H9 (cell line): ENCODE data around the gene IFIT1B. TPM values are rescaled to one million over a fixed set of nuclear protein-coding genes. Genes with fewer than 3 reads are reported as not detected.
A peak's percentile ranks its signal among the peaks of the same experiment; 100 is the strongest.
"Not testable (repeated sequence)": the region's sequence is repeated elsewhere in the genome, so short reads cannot be mapped to it uniquely, and the experiment has no call there.

Source experiments
- DNase-seq: peaks from one replicate; pipeline ENCODE4 v3.0.0-alpha.2; 2017
- H2AFZ ChIP-seq: one replicate; pipeline ENCODE4 v1.6.1; 2013; ENCODE audit warnings: mild to moderate bottlenecking, low read length, control low read depth, moderate library complexity
- H2AK5ac ChIP-seq: 2 replicates; pipeline ENCODE4 v1.6.1; 2013; ENCODE audit warnings: low read length, control low read depth, mixed read lengths; ENCODE audit not compliant: insufficient read length
- H2BK120ac ChIP-seq: one replicate; pipeline ENCODE4 v1.6.1; 2013; ENCODE audit warnings: low read depth, mild to moderate bottlenecking, low read length, control low read depth, inconsistent platforms; ENCODE audit not compliant: poor library complexity, severe bottlenecking
- H2BK12ac ChIP-seq: 2 replicates; pipeline ENCODE4 v1.6.1; 2013; ENCODE audit warnings: low read length, control low read depth, mixed read lengths, low read depth; ENCODE audit not compliant: insufficient read length
- H2BK15ac ChIP-seq: 2 replicates; pipeline ENCODE4 v1.6.1; 2013; ENCODE audit warnings: low read depth, low read length, control low read depth
- H2BK20ac ChIP-seq: one replicate; pipeline ENCODE4 v1.6.1; 2013; ENCODE audit warnings: low read depth, mild to moderate bottlenecking, low read length, control low read depth, inconsistent platforms; ENCODE audit not compliant: poor library complexity, severe bottlenecking
- H2BK5ac ChIP-seq: 2 replicates; pipeline ENCODE4 v1.6.1; 2013; ENCODE audit warnings: low read length, control low read depth, mixed read lengths; ENCODE audit not compliant: insufficient read length
- H3K14ac ChIP-seq: 2 replicates; pipeline ENCODE4 v1.6.1; 2013; ENCODE audit warnings: low read length, control low read depth; ENCODE audit not compliant: insufficient read depth
- H3K18ac ChIP-seq: 2 replicates; pipeline ENCODE4 v1.6.1; 2013; ENCODE audit warnings: low read depth, mild to moderate bottlenecking, mixed read lengths, low read length, control low read depth; ENCODE audit not compliant: insufficient read length
- H3K23ac ChIP-seq: 2 replicates; pipeline ENCODE4 v1.6.1; 2013; ENCODE audit warnings: low read length, control low read depth, mixed read lengths, low read depth; ENCODE audit not compliant: insufficient read length
- H3K23me2 ChIP-seq: 2 replicates; pipeline ENCODE4 v1.6.1; 2013; ENCODE audit warnings: low read depth, mild to moderate bottlenecking, mixed read lengths, low read length, control low read depth; ENCODE audit not compliant: insufficient read length, poor library complexity, severe bottlenecking
- H3K27ac ChIP-seq: 2 replicates; pipeline ENCODE4 v1.5.1; 2013; ENCODE audit warnings: low read length, control low read depth, mixed read lengths, low read depth; ENCODE audit not compliant: insufficient read length
- H3K27me3 ChIP-seq: 2 replicates; pipeline ENCODE4 v1.6.1; 2013; ENCODE audit warnings: low read length, control low read depth, inconsistent platforms; ENCODE audit not compliant: insufficient read depth
- H3K4ac ChIP-seq: 2 replicates; pipeline ENCODE4 v1.6.1; 2013; ENCODE audit warnings: low read depth, mild to moderate bottlenecking, control low read depth, inconsistent platforms, low read length, moderate library complexity
- H3K4me1 ChIP-seq: 2 replicates; pipeline ENCODE4 v1.6.1; 2013; ENCODE audit warnings: low read length, control low read depth, inconsistent platforms; ENCODE audit not compliant: insufficient read depth
- H3K4me2 ChIP-seq: 2 replicates; pipeline ENCODE4 v1.6.1; 2013; ENCODE audit warnings: low read length, control low read depth, mixed read lengths; ENCODE audit not compliant: insufficient read length, insufficient read depth
- H3K56ac ChIP-seq: 2 replicates; pipeline ENCODE4 v1.6.1; 2013; ENCODE audit warnings: low read depth, mild to moderate bottlenecking, mixed read lengths, low read length, control low read depth; ENCODE audit not compliant: insufficient read length
- H3K79me1 ChIP-seq: 2 replicates; pipeline ENCODE4 v1.6.1; 2013; ENCODE audit warnings: low read depth, mild to moderate bottlenecking, moderate library complexity, low read length, control low read depth, inconsistent platforms; ENCODE audit not compliant: insufficient read depth, poor library complexity, severe bottlenecking
- H3K79me2 ChIP-seq: 2 replicates; pipeline ENCODE4 v1.6.1; 2013; ENCODE audit warnings: low read length, control low read depth, inconsistent platforms; ENCODE audit not compliant: insufficient read depth
- H3K9ac ChIP-seq: 2 replicates; pipeline ENCODE4 v1.6.1; 2013; ENCODE audit warnings: low read length, control low read depth, mixed read lengths; ENCODE audit not compliant: insufficient read length; ENCODE audit errors: extremely low read depth
- H3K9me3 ChIP-seq: one replicate; pipeline ENCODE4 v1.6.1; 2013; ENCODE audit warnings: low read depth, low read length, inconsistent platforms; ENCODE audit not compliant: control insufficient read depth
- H3T11ph ChIP-seq: one replicate; pipeline ENCODE4 v1.6.1; 2013; ENCODE audit warnings: mild to moderate bottlenecking, low read length, control low read depth, inconsistent platforms
- H4K20me1 ChIP-seq: one replicate; pipeline ENCODE4 v1.6.1; 2013; ENCODE audit not compliant: control insufficient read depth, insufficient read length, insufficient read depth
- H4K5ac ChIP-seq: 2 replicates; pipeline ENCODE4 v1.6.1; 2013; ENCODE audit warnings: low read depth, mild to moderate bottlenecking, mixed read lengths, low read length, control low read depth; ENCODE audit not compliant: insufficient read length
- H4K8ac ChIP-seq: replicated peaks from 2 replicates; pipeline ENCODE4 v1.6.1; 2013; ENCODE audit warnings: low read length, control low read depth, mixed read lengths, low read depth; ENCODE audit not compliant: insufficient read length
- H4K91ac ChIP-seq: 2 replicates; pipeline ENCODE4 v1.6.1; 2013; ENCODE audit warnings: low read depth, mild to moderate bottlenecking, moderate library complexity, mixed read lengths, low read length, control low read depth; ENCODE audit not compliant: insufficient read length
- H3K27ac Mint-ChIP-seq, 3 experiments: 2 replicates in 2 of 3; 3 replicates in 1 of 3; pipeline ENCODE4 v1.8.0; 2020 to 2021; ENCODE audit warnings: mixed read lengths in 3 of 3, mild to moderate bottlenecking in 1 of 3, moderate library complexity in 1 of 3
- H3K27me3 Mint-ChIP-seq: 2 replicates; pipeline ENCODE4 v1.8.0; 2021; ENCODE audit warnings: low read depth, mild to moderate bottlenecking, moderate library complexity, mixed read lengths
- H3K36me3 Mint-ChIP-seq, 3 experiments: 2 replicates in 2 of 3; 3 replicates in 1 of 3; pipeline ENCODE4 v1.8.0; 2020 to 2021; ENCODE audit warnings: low read depth in 3 of 3, mixed read lengths in 3 of 3; ENCODE audit not compliant: insufficient read depth in 1 of 3
- H3K4me1 Mint-ChIP-seq, 2 experiments: 2 replicates each; pipeline ENCODE4 v1.8.0; 2020; ENCODE audit warnings: mixed read lengths in 2 of 2
- H3K4me3 Mint-ChIP-seq, 2 experiments: 2 replicates in 1 of 2; 3 replicates in 1 of 2; pipeline ENCODE4 v1.8.0; 2020 to 2021; ENCODE audit warnings: mild to moderate bottlenecking in 2 of 2, mixed read lengths in 2 of 2, moderate library complexity in 1 of 2
- H3K9me3 Mint-ChIP-seq, 2 experiments: 2 replicates in 1 of 2; 3 replicates in 1 of 2; pipeline ENCODE4 v1.8.0; 2020; ENCODE audit warnings: mild to moderate bottlenecking in 2 of 2, mixed read lengths in 2 of 2, moderate library complexity in 1 of 2
- WGBS: extraction: QIAGEN DNeasy Blood & Tissue Kit; methylation state at CpG from one replicate; pipeline ENCODE4 v1.1.7; 2013; ENCODE audit warnings: missing lambda C conversion rate, low lambda C conversion rate, mixed read lengths; ENCODE audit not compliant: insufficient read length; ENCODE audit errors: extremely low coverage; 5-methylcytosine and 5-hydroxymethylcytosine counted together
- total RNA-seq: library from RNA; stranded (reverse); gene quantifications from 2 replicates; pipeline ENCODE4 v1.2.1, GENCODE V29; 2021
- TF ChIP-seq, protein P1 (sequence below): fragments of 200-600 bp; sonication (generic); conservative IDR thresholded peaks from 3 replicates; pipeline ENCODE4 v1.8.0; 2021; ENCODE audit warnings: antibody characterized with exemption, mild to moderate bottlenecking

Gene IFIT1B
- total RNA-seq, 1 experiment from 2014 or later, result not detected

DNA sequence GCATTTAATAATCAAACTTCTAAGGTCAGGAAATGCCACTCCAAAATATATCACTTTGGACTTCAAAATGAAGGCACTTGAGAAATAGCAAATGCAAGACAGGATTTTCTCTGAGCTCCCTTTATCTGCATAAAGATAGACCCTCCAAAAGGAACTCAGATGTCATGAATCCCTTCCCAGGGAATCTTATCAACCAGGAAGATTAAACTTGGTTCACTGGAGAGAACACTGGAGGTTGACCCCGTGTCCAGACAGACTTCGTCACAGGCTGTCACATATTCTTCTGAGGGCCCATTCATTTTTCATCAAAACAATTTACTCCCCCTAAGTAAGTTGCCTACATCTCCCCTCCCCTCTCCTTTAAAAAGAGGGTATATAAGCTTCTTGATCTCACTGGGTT lies 28.9 kb upstream of the IFIT1B start:
- TF ChIP-seq, protein P1, sequence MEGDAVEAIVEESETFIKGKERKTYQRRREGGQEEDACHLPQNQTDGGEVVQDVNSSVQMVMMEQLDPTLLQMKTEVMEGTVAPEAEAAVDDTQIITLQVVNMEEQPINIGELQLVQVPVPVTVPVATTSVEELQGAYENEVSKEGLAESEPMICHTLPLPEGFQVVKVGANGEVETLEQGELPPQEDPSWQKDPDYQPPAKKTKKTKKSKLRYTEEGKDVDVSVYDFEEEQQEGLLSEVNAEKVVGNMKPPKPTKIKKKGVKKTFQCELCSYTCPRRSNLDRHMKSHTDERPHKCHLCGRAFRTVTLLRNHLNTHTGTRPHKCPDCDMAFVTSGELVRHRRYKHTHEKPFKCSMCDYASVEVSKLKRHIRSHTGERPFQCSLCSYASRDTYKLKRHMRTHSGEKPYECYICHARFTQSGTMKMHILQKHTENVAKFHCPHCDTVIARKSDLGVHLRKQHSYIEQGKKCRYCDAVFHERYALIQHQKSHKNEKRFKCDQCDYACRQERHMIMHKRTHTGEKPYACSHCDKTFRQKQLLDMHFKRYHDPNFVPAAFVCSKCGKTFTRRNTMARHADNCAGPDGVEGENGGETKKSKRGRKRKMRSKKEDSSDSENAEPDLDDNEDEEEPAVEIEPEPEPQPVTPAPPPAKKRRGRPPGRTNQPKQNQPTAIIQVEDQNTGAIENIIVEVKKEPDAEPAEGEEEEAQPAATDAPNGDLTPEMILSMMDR, result no peak
- WGBS, result no CpG with 5 or more reads among the region's 2 CpGs
- H2AFZ ChIP-seq, result no peak overlapping the region
- no peak overlapping the region for H3K56ac ChIP-seq
- no peak overlapping the region for H4K8ac ChIP-seq
- H4K91ac ChIP-seq, result no peak overlapping the region
- H4K20me1 ChIP-seq, result no peaks in the 10 kb centered on the region
- no peak overlapping the region for H3K9ac ChIP-seq
- no peak overlapping the region for H3K4me3 Mint-ChIP-seq
- peaks cover 63 to 66% of the 10 kb centered on the region in 2 experiments for H3K4me1 Mint-ChIP-seq
- no peaks in the 10 kb centered on the region for H3K27me3 Mint-ChIP-seq
- no peak overlapping the region for H3K14ac ChIP-seq
- no peak overlapping the region for H4K5ac ChIP-seq
- no peaks in the 10 kb centered on the region for H3K23me2 ChIP-seq
- H3K79me1 ChIP-seq, result no peaks in the 10 kb centered on the region
- H3K79me2 ChIP-seq, result no peaks in the 10 kb centered on the region
- DNase-seq, result no peak
- H3K4me1 ChIP-seq, result peaks cover 22% of the 10 kb centered on the region
- H3K27ac Mint-ChIP-seq, result no peak overlapping the region; a peak in 1 of 7 replicates
- H2BK15ac ChIP-seq, result no peak overlapping the region
- H3K9me3 Mint-ChIP-seq, result peaks cover 2 to 5% of the 10 kb centered on the region in 2 experiments; a peak in 3 of 5 replicates
- H2BK120ac ChIP-seq, result no peak overlapping the region
- no peak overlapping the region for H3K18ac ChIP-seq
- no peak overlapping the region for H2BK12ac ChIP-seq
- H3K36me3 Mint-ChIP-seq, result peaks cover 0 to 7% (median 4%) of the 10 kb centered on the region in 3 experiments; a peak in 4 of 7 replicates
- H3K23ac ChIP-seq, result no peak overlapping the region
- no peaks in the 10 kb centered on the region for H3K27me3 ChIP-seq
- H3K27ac ChIP-seq, result no peak overlapping the region
- no peak overlapping the region for H3K4ac ChIP-seq
- H3T11ph ChIP-seq, result no peak overlapping the region
- no peaks in the 10 kb centered on the region for H3K9me3 ChIP-seq
- no peak overlapping the region for H2BK5ac ChIP-seq
- H3K4me2 ChIP-seq, result no peak overlapping the region
- H2AK5ac ChIP-seq, result no peak overlapping the region
- H2BK20ac ChIP-seq, result no peak overlapping the region

DNA sequence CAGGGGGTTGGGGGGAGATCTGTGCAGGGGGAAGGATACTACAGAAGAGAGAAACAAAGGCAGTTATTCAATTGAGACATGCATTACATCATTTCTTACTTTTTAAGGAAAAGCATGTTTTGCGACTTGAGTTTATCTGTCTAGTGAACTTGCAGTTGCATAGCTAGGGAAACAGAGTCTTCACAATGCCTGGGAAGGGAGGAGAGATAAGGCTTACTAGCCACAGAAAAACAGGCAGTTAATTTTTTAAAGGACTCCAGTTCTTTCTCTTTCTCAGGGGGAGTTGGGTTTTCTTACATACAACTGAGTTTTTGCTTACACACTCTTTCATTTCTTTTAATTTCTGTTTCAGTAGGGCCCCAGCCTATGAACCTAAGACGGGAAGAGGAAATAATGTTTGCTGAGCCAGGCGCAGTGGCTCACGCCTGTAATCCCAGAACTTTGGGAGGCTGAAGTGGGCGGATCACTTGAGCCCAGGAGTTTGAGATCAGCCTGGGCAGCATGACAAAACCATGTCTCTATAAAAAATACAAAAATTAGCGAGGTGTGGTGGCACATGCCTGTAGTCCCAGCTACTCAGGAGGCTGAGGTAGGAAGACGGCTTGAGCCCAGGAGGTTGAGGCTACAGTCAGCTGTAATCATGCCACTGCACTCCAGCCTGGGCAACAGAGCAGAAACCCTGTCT lies 27.1 kb upstream of the IFIT1B start:
- H4K5ac ChIP-seq, H3K4me2 ChIP-seq, H3K23ac ChIP-seq, H2AK5ac ChIP-seq, H3K79me2 ChIP-seq, H3K23me2 ChIP-seq, DNase-seq, H3K14ac ChIP-seq, H3K4ac ChIP-seq, H3K27ac ChIP-seq, H3K9ac ChIP-seq, H2BK12ac ChIP-seq, H4K20me1 ChIP-seq, H2BK120ac ChIP-seq, H3K27me3 ChIP-seq, H2BK20ac ChIP-seq, H3K18ac ChIP-seq, H2BK5ac ChIP-seq, H3K4me3 Mint-ChIP-seq, H2BK15ac ChIP-seq, H3K79me1 ChIP-seq, H3K9me3 ChIP-seq, H4K8ac ChIP-seq, H3K56ac ChIP-seq, H3T11ph ChIP-seq, H3K27me3 Mint-ChIP-seq, H4K91ac ChIP-seq, H2AFZ ChIP-seq: not testable (repeated sequence)
- no CpG with 5 or more reads among the region's 7 CpGs for WGBS
- Mint-ChIP-seq H3K4me1 (peaks cover 55 to 59% of the 10 kb centered on the region in 2 experiments), H3K36me3 (peaks cover 0 to 10% (median 9%) of the 10 kb centered on the region in 3 experiments; a peak in 4 of 7 replicates), H3K9me3 (peaks cover 2 to 12% of the 10 kb centered on the region in 2 experiments; a peak in 3 of 5 replicates), H3K27ac (peak overlapping the region; percentile 30 to 88 (median 51); a peak in 6 of 7 replicates)
- peaks cover 22% of the 10 kb centered on the region for H3K4me1 ChIP-seq
